HG03469 (cell line): ENCODE results near the gene CEACAM19.
"Not testable (repeated sequence)": the region's sequence is repeated elsewhere in the genome, so short reads cannot be mapped to it uniquely, and the experiment has no call there.

Experiments
- ATAC-seq: cut with Tn5 transposase; IDR thresholded peaks from one replicate; pipeline ENCODE4 v1.9.1; 2021; ENCODE audit warnings: mild to moderate bottlenecking, moderate library complexity, moderate number of reproducible peaks; ENCODE audit not compliant: unreplicated experiment

The CEACAM19 gene

DNA sequence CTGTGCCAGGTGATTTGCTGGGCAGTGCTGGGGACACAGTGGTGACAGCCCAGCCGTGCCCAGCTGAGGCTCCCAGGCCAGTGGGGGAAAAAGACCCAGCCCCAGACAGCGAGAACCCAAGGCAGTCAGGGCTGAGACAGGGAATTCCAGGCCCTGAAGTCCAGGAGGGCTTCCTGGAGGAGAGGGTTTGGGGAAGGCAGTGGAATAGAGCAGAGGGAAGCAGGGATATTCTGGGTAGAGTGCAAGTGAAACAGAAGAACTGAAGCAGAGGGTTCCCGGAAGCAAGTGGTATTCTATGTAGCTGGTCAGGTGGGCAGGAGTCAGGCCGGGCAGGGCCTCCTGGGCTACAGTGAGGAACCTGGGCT, 26.4 kb downstream of the CEACAM19 start:
- no peak for ATAC-seq

- no peak for ATAC-seq
Measured at GRCh38 chr19:44698492-44699201, 27.4 kb downstream of the CEACAM19 start, which contains the start of gene CEACAM16. Gene CEACAM16, plus strand, starts transcription at chr19:44699151. Its CDS starts 2,306 bp downstream, at chr19:44701457.

- no peak for ATAC-seq
Measured at GRCh38 chr19:44700547-44700946, 29.3 kb downstream of the CEACAM19 start.

GRCh38 chr19:44701228-44701627, 29.9 kb downstream of the CEACAM19 start:
- ATAC-seq, result no peak

DNA sequence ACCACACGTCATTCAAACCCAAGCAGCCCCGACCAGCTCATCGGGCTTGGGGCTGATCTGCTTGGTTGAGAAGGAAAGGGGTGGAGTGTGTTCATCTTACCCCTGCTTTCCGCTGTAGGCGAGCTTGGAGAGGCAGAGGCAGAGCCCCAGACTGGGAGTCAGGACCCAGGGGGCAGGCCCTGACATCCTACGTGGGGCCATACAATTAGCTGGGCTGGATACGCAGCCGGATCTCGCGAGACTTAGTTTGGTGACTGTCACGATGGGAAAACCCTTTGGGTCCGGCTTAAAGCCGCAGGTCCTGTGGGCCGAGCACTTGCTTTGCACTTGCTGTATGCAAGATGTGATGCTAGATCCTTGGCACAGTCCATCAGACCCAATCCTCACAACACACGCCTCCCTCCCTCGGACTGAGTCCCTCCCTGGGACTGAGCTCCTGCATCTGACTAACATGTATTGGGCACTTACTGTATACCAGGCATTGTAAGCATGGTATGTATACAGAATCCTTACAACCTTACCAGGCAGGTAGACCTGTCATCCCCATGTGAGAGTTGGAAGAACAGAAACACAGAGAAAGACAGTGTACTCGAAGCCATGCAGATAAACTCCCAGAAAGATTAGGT, 31.4 kb downstream of the CEACAM19 start:
- no peak for ATAC-seq

DNA sequence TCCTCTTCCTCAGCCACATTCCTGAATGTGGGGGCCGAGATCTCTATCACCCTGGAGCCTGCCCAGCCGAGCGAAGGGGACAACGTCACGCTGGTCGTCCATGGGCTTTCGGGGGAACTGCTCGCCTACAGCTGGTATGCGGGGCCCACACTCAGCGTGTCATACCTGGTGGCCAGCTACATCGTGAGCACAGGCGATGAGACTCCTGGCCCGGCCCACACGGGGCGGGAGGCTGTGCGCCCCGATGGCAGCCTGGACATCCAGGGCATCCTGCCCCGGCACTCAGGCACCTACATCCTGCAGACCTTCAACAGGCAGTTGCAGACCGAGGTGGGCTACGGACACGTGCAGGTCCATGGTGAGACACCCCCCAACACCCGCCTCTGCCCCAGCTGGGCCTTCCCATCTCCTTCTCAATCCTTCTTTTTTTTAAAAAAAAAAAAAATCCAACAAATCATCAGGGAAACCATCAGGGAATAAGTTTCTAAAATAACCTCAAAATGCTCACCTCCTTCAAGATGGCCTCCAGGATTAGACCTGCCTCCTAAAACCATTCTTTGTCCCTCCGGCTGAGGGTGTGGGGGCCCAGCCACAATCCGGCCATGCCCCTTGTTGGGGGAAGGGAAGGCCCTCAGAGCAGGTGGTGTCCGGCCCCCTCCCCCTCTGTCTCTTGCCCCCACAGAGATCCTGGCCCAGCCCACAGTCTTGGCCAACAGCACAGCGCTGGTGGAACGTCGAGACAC, 32.2 kb downstream of the CEACAM19 start:
- ATAC-seq, result no peak

- no peak for ATAC-seq
Measured at GRCh38 chr19:44704982-44705381, 33.7 kb downstream of the CEACAM19 start.

DNA sequence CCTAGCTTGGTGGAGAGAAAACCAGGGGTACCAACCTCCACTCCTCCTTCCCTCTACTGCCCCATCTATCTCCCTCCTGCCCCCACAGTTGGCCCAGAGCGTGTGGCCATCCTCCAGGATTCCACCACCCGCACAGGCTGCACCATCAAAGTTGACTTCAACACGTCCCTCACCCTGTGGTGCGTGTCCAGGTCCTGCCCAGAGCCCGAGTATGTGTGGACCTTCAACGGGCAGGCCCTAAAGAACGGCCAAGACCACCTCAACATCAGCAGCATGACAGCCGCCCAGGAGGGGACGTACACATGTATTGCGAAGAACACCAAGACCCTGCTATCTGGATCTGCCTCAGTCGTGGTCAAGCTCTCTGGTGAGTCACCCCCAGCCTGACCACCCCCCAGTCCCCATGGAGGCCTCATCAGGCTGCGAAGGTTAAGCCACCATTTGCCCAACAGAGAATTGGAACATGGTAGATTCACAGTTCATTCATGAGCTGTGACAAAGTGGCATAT, 34.3 kb downstream of the CEACAM19 start:
- no peak for ATAC-seq

DNA sequence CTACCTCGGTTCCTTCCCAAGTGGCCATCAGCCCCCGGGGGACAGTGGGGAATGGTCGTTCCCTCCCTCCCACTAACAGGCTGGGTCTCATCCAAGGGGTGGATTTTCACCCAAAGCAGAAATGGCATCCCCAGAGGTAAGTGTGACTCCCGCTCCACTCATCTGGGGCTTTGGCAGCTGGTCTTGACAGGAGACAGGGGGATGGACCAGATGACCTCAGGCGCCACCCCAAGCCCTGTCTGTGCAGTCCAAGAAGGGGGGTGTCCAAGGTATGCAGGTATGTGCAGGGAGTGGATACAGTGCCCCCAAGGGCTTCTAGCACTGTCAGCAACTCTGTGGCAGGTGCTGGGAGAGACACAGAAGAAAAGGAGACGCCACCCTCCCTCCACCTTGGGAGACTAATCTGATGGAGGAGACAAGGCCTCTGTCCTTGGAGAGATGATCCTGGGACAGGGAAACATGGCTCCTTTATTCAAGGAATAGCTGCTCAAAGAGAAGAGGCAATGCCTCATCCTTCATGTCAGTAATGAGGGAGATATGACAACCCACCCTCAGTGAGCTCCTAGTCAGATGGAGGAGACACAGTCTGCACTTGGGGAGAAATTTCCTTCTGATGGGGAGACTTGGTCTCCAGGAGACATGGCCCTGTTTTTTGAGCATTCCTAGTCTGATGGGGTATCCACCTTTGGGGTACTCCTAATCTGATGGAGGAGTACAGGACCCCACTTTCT, 35.4 kb downstream of the CEACAM19 start:
- ATAC-seq, result no peak

DNA sequence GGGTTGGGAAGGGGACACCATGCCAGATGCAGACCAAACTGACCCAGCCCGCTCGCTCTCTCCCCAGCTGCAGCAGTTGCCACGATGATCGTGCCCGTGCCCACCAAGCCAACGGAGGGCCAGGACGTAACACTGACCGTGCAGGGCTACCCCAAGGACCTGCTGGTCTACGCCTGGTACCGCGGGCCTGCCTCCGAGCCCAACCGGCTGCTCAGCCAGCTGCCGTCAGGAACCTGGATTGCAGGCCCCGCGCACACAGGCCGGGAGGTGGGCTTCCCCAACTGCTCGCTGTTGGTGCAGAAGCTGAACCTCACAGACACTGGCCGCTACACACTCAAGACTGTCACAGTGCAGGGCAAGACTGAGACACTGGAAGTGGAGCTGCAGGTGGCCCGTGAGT, 36.5 kb downstream of the CEACAM19 start:
- no peak for ATAC-seq

- no peak for ATAC-seq
Measured at GRCh38 chr19:44708940-44709339, 37.7 kb downstream of the CEACAM19 start.

GRCh38 chr19:44709434-44710266, 38.4 kb downstream of the CEACAM19 start:
- ATAC-seq, result not testable (repeated sequence)

DNA sequence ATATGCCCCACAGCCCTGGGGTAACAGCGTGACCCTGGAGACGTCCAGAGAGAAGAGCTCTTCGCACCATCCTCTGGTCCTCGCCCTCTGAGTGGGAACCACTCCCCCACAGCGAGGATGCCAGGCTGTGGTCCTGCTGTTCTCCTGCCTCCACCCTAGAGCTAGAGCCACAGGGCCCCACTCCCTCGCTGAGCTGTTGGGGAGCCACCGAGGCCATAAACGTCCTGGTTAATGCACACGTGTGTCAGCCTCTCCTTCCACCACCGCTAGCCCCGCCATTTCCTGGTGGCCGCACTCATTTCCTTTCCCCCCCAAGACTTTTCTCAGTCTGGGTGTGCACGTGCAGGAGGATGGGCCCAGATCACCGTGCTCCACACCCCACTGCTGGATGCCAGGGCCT, 39.2 kb downstream of the CEACAM19 start:
- no peak for ATAC-seq

DNA sequence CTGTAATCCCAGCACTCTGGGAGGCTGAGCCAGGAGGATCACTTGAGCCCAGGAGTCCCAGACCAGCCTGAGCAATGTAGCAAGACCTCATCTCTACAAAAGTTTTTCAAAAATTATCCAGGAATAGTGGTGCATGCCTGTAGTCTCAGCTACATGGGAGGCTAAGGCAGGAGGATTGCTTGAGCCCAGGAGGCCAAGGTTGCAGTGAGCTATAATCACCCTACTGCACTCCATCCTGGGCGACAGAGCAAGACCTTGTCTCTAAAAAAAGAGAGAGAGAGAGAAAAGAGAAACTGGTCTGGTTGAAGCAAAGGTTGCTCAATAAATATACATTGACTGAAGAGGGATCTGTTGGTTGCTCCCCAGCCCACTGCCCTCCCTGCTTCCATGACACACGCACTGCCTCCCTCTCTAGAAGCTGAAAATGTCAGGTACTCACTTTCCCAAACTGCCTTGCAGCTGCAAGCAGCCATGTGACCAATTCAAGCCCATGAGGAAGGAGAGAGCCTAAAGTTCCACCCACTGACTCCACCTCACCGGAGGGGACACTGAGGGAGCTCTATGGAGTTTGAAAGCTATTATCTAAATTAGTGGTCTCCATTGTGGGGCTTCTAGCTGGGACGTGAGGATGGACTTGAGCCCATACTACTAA, 41.7 kb downstream of the CEACAM19 start:
- no peak for ATAC-seq

- no peak for ATAC-seq
Measured at GRCh38 chr19:44714597-44715169, 43.4 kb downstream of the CEACAM19 start.

- ATAC-seq, result no peak
Measured at GRCh38 chr19:44717603-44718002, 46.3 kb downstream of the CEACAM19 start.

DNA sequence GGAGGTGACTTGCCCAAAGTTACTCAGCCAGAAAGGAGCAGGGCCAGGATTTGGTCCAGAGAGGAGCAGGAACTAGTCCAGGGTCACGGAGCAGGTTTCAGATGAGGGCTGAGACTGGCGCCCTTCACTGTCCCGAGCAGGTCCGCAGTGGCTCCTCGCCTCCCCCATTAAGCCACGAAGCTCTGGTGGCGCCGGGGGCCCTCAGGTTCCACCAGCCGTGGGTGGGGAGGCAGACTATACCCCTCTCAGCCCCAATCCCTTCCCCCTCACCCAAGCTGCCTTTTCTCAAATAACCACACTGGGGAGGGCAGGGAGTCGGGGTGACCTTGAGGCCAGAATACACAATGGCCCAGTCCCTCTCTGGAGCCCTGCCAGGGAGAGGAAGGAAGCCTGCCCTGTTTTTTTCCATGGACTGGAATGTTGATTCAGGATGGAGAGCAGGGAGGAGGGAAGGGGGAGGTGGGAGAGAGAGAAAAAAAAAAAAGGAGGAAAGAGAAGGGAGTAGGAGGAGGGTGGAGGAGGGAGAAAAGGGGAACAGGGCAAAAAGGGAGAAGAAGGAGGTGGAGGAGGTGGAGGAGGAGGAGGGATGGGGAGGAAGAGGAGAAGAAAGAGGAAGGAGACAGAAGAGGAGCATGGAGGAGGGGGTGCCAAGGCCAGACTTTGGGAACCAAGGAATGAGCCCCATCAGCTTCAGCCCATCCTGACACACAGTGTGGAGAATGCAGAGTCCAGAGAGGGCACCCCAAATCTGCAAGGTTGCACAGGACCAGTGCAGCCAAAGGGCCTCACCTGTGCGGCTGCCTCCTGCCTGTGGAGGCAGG, 47.4 kb downstream of the CEACAM19 start:
- no peak for ATAC-seq

- ATAC-seq, result no peak
Measured at GRCh38 chr19:44719262-44719701, 48.0 kb downstream of the CEACAM19 start.
